Neural cell (in vitro differentiated cells): ENCODE measurements around the gene PTPRS.

Experiments used
- CTCF ChIP-seq: fragments of 450-650 bp; IDR thresholded peaks from 2 replicates; pipeline ENCODE4 v1.5.1; 2014; ENCODE audit warnings: antibody characterized with exemption, mild to moderate bottlenecking, moderate library complexity; ENCODE audit not compliant: poor library complexity, severe bottlenecking
- EP300 ChIP-seq: fragments of 450-650 bp; conservative IDR thresholded peaks from 2 replicates; pipeline ENCODE4 v1.6.1; 2014; ENCODE audit warnings: antibody characterized with exemption, mild to moderate bottlenecking, moderate library complexity; ENCODE audit not compliant: poor library complexity, severe bottlenecking
- EZH2 ChIP-seq: fragments of 200-600, 300-800 bp; shearing (Covaris generic), sonication (generic); IDR thresholded peaks from 2 replicates; pipeline ENCODE4 v1.6.1; 2014; ENCODE audit warnings: antibody characterized with exemption, low read length, borderline replicate concordance, mild to moderate bottlenecking; ENCODE audit not compliant: insufficient read depth, poor library complexity, severe bottlenecking
- MXI1 ChIP-seq: fragments of 450-650 bp; conservative IDR thresholded peaks from 2 replicates; pipeline ENCODE4 v1.6.1; 2014; ENCODE audit warnings: antibody characterized with exemption, mild to moderate bottlenecking; ENCODE audit not compliant: poor library complexity, severe bottlenecking
- POLR2AphosphoS5 ChIP-seq: IDR thresholded peaks from 2 replicates; pipeline ENCODE4 v1.6.1; 2012
- RAD21 ChIP-seq: fragments of 450-650 bp; conservative IDR thresholded peaks from 2 replicates; pipeline ENCODE4 v1.6.1; 2014; ENCODE audit warnings: antibody characterized with exemption, mild to moderate bottlenecking, moderate library complexity
- SMC3 ChIP-seq: fragments of 450-650 bp; conservative IDR thresholded peaks from 2 replicates; pipeline ENCODE4 v1.6.1; 2014; ENCODE audit warnings: antibody characterized with exemption, mild to moderate bottlenecking, moderate library complexity; ENCODE audit not compliant: poor library complexity

- TF ChIP-seq SMC3: no peak
- TF ChIP-seq EZH2: no peak
- TF ChIP-seq RAD21: no peak
- TF ChIP-seq EP300: no peak
- TF ChIP-seq CTCF: no peak
- TF ChIP-seq POLR2AphosphoS5: no peak
- TF ChIP-seq MXI1: no peak
These were observed 43.9 kb downstream of the PTPRS start for GRCh38 chr19:5296457-5297271.
